ENCODE measurements around the gene CNN3.

The CNN3 gene

DNA sequence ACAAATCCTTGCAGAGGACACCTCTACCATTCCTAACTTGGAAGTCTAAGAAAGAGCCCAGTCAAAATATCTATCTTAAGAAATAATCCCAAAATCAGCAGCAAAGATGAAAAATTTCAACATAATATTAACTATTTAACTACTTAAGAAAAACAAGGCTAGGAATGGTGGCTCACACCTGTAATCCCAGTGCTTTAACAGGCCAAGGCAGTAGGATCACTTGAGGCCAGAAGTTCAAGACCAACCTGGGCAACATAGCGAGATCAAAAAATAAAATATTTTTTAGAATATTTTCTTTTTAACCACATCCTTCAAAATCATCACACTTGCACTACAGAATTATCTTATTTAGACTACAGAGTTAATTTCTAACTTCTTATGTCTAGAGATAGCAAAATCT, 4.9 kb downstream of the CNN3 start:
- DNase-seq = no peak

GRCh38 chr1:94920061-94920460, 6.8 kb downstream of the CNN3 start:
- no peak for DNase-seq

DNA sequence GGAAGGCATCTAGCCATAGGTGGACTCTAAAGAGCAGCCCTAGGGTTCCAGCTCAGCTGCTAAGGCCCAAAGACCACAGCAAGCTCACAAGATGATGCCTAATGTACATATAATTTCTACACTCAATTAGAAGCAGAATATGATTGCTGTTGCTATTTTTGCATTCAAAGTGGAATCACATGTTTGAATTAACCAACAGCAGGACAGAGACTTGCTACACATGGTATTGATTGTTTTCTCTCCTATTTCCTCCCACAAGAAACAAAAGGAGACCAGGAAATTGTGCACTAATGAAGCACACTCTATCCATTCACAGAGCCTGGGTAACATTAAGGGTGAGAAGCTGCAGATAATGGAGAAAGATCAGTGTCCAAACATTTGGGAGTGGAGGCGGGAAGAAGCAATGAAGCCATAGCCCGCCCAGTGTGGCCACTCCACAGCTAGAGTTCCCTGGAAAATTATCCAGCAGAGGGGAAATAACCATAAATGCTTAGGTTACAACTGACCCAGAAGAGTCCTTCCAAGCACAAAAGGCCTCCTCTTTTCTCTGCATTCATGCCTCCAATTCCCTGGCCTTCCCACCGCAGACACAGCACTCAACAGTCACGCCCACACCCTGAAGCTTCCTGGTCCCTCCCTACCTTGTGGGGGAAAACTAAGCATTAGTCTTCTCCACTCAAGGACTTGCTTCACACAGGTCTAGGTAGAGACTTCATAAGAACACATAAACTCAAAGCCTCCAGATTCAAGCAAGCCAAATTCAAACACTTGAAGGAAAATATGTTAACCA, 7.5 kb downstream of the CNN3 start:
- DNase-seq = peak; percentile 29

DNA sequence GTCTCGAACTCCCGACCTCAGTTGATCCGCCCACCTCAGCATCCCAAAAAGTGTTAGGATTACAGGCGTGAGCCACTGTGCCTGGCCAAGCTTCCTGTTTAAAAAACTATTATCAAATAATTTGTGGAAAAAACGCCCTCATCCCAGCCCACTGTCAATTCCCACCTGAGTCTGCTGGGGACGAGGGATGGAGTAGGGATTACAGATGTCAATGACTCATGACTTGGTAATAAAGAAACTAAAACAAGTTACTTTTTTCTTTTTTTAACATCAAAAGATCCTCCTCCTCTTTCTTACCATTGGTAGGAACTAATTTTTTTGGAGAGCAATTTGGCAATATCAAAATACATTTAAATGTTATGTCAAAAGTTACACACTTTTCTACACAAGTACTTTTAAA, 9.7 kb downstream of the CNN3 start:
- no peak for DNase-seq

GRCh38 chr1:94912263-94913184, 14.4 kb downstream of the CNN3 start:
- no peak for DNase-seq

DNA sequence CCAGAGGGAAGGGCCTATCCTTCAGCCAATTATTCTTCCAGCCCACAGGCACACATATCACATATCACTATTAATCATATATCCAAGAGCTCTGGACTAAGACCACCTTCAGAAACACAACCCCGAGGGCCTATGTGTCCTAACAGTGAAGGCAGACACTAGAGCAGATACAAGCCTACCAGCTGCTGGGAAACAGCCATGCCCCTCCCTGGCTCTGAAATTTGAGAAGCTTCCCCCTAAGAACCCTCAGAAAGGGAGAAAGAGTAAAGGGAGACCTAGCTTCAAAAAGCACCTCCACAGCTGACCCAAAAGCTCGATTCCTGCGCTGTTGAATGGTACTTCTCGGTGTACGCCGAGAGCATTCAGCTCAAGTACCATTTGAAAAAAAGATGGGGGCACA, 17.4 kb downstream of the CNN3 start:
- DNase-seq = no peak

DNA sequence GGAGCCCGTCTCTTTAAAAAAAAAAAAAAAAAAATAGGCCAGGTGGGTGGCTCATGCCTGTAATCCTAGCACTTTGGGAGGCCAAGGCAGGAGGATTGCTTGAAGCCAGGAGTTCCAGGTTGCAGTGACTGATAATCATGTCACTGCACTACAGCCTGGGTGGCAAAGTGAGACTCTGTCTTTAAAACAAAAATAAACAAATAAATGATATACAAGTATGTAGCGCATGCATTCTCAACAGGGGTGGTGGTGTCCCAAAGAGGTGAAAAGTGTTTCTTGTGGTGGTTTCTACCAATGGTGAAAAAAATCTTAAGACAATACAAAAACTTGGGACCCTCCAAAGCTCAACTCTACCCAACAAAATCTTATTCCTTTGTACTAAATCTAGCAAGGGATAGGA, 17.9 kb downstream of the CNN3 start:
- DNase-seq = no peak

DNA sequence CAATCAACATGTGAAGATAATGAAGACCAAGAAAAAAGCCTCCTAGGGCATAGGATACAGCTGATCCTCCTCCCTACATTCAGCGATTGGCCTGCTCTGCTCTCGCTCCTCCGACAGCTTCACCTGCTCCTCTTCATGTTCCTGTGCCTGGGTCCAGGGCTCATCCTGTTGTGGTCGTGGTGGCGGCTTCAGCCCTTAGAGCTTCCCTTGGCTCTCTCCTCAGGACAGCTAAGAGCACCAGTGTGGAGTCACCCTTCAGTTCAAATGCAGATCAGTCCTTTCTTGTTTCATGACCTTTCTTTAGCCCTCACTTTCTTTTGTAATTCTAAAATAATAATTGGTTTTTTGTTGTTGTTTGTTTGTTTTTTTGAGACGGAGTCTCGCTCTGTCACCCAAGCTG, 18.7 kb downstream of the CNN3 start:
- DNase-seq = no peak

GRCh38 chr1:94907136-94907535, 19.8 kb downstream of the CNN3 start:
- DNase-seq = no peak

- DNase-seq = no peak
Observed at GRCh38 chr1:94906382-94906781, 20.5 kb downstream of the CNN3 start.

DNA sequence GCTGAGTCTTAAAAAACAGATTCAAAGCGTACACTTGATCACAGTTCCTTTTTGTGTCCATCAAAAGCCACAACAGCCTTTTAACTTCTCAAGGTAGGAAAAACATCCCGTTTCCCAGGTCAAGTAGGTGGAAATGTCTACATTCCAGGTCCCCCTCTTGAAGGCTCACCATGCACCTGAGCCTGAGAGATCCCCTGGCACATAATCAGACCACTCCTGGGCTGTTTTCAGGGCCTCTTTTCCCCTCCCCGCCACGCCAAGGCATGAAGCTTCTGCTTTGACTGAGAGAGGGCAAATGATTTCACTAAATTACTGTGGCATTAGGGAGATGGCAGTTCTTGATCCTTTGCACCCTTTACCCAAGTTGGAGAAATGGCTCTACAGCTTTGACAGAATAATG, 21.7 kb downstream of the CNN3 start:
- no peak for DNase-seq

DNA sequence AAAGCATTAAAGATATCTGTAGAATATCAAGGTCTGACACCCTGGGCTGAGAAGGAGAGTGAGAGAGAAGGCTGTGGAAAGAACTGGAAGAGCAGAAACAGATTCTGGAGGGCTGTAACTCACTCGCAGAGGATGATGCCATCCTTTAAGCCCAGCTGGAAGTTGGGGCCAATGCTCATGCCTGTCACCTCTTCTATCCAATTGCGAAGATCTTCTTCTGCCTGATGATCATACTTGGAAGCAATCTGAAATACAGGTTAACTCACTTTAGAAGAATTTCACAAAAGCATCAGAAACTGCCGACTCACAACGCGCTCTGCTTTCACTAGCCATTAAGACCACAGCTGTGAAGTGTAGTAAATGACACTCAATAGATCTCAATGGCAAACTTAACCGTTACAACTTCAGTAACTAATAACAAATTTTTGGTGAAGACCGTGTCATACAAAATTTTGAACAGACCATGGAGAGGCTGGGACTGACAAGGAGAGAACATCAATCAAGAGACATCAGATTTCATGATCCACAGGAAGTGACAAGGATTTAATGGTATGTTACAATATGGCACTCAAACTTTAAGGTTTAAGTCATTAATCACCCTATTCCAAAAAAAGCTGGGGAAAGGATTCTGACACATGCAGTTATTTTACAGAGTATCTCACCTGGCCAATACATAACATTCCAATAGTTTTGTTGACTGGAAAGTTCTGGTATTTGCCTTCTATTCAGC, 23.5 kb downstream of the CNN3 start:
- DNase-seq = no peak

DNA sequence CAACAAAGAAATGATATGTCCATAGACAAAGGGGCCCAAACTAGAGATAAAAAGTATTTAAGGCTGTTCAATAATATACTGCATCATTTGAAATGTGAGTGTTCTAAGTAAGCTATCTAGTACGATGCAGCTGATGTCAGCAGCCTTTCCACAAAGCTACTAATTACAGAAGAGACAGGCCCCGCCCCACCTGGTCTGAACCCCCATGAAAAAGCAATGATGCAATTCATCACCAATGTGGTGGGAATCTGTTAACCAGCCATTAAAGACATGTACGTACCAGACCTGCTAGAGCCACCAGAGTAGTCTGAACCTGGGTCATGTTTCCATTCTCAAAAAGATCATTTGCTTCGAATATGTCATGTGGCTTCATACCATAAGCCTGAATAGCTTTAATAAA, 25.1 kb downstream of the CNN3 start:
- no peak for DNase-seq

DNA sequence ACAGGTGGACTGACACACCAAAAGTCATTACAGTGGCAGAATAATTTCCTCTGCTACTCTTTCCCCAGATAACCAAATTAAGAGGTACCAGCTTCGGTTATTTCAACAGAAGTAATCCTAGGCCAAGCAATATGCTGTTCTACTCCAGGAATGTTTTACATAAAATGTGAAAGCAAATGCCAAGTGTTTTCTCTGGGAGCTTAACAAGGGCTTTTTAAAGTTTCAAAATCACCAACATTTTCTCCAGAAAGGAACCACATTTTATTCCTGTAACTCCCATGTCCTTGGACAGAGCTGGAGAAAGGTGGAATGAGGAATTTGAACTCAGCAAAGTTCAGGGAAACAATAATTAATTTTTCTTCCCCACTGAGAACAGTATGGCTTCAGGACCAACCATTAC, 27.2 kb downstream of the CNN3 start:
- no peak for DNase-seq

DNA sequence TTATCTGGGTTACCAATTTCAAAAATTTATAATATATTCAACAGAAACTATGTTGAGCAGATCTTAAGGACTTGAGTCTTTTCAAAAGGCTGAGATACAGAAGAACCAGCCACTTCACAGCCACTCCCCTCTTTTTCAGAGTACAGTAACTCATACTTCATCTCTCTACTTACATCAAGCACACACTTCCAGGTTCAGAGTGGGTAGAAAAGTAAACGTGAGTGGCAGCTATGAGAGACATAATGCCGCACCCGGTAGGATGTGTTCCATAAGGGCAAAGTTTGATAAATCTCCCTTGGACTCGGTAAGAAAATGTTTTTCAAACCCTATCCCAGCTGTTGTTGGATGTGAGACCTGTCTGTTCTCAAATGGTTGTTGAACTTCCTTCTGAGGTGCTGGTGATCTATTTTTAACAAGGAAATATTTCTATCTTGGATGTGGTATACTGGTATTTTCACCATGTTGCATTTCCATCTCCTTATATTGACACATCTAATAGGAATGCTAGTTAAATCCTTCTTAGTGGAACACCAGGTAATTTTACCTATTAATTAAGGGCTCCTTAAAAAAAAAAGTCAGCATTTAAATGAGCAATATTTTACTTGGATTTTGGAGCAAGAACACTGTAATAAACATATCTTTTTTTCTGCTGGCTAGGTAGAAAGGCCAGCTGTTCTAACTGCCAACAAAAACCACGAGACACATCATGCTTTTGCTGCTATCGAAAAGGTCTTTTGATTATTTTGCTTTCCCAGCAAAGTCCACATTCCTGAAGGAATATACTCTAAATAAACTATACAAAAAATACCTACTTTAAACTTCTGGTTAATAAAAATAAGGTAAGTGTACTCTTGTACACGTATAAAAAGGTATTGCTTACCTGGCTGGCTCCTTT, 28.2 kb downstream of the CNN3 start:
- DNase-seq = no peak

DNA sequence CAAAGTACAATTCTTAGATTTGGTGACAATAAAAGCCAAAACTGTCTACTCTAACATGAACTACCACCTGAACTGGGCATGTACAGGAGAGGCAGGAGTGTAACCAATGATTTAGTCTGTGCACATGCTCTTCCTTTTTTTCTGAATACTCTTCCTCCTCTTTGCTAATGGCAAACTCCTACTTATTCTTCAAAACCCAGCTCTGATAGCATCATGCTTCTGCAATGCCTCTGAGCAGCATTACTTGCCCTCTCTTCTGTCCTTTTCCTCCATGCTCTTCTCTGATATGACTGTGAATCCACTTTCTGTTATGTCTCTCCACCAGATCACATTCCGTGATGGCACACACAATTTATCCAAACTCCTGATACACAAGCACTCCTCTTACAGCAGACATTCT, 31.4 kb downstream of the CNN3 start:
- DNase-seq = no peak

- DNase-seq = no peak
Observed at GRCh38 chr1:94894630-94895029, 32.3 kb downstream of the CNN3 start.

- no peak for DNase-seq
Observed at GRCh38 chr1:94892604-94893254, 34.2 kb downstream of the CNN3 start.

GRCh38 chr1:94888201-94888600, 38.7 kb downstream of the CNN3 start:
- no peak for DNase-seq

DNA sequence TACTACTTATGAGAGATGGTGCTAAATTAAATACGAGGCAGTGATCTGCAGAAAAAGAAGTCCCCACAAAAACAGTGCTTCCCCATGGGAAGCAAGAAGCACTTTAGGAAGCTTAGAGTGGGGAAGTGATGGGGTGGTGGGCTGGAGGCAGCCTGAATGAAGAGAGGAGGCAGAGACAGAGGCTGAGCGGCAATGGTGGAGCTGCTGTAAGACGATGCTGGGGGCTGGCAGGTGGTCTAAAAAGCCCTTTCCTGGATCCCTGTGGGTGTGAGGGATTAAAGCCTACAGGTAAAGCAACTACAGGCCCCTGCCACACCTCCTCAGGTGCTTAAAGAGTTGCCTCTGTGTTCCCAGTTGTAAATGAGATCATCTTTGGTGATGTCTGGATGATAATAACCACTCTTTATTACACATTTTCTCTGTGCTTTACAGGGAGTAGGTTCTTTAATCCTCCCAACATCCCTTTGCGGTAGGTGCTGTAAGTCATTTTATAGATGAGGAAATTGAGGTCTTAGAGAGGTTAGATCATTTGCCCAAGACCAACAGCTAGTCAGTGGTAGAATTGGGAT, 39.2 kb downstream of the CNN3 start:
- DNase-seq = no peak

DNA sequence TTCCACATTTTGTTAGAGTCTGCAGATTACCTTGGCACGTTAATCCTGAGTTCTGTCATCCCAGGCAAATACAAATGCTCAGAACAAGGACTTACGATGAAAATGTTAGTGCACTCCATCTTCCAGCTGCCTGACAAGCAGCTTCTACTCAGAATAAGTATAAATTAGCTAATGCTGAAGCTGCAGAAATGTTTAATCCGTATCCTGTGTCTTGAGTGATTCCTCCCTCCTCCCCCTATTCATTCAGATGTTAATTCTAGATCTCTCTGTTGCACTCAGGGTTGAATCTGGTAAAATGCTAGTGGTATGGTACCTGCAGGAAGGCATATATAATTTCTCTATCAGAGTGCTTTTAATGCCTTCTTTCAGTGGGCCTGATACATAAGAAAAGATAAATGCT, 39.8 kb downstream of the CNN3 start:
- no peak for DNase-seq

GRCh38 chr1:94886361-94886760, 40.5 kb downstream of the CNN3 start:
- no peak for DNase-seq
